GM18909 (cell line): ENCODE measurements around the gene TENT5C.

Experiments
- ATAC-seq: cut with Tn5 transposase; IDR thresholded peaks from one replicate; pipeline ENCODE4 v1.9.1; 2021; ENCODE audit warnings: mild to moderate bottlenecking; ENCODE audit not compliant: unreplicated experiment, poor library complexity

The TENT5C gene

DNA sequence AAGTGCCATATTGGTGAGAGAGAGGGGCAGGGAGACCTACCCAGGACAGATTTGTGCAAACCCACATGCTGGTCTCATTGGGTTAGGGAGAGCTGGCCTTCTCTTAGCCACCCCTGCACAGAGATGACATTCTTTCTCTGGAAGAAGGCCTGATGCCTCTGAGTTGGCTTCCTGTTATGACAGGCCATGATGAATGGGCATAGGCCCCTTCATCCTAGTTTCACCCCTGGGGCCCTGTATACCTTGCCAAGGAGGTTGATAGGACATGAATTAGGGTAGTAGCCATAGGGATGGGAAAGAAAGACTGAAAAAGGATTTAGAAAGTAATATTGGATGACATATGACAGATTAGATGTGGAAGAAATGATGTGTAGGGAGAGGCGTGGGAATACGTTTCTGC, 46.6 kb downstream of the TENT5C start:
- ATAC-seq, result no peak

DNA sequence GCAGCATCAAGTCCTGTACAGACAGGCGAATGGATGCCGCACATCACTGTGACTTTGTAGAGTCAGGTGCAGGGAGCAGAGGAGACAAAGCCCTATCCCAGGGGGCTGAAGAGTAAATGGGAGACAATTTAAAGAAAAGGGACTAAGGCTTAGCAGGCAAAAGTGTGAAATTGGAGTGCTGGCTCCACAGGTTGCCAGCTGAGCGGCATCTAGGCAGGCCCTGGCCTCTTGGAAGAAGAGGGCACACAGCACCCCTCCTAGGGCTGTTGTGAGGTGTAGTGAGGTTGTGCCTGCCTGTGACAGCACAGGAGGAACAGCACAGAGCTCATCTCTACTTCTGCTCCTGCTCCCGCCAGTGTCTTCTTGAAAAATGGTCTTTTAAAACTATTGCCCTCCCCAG, 47.3 kb downstream of the TENT5C start:
- ATAC-seq, result no peak

DNA sequence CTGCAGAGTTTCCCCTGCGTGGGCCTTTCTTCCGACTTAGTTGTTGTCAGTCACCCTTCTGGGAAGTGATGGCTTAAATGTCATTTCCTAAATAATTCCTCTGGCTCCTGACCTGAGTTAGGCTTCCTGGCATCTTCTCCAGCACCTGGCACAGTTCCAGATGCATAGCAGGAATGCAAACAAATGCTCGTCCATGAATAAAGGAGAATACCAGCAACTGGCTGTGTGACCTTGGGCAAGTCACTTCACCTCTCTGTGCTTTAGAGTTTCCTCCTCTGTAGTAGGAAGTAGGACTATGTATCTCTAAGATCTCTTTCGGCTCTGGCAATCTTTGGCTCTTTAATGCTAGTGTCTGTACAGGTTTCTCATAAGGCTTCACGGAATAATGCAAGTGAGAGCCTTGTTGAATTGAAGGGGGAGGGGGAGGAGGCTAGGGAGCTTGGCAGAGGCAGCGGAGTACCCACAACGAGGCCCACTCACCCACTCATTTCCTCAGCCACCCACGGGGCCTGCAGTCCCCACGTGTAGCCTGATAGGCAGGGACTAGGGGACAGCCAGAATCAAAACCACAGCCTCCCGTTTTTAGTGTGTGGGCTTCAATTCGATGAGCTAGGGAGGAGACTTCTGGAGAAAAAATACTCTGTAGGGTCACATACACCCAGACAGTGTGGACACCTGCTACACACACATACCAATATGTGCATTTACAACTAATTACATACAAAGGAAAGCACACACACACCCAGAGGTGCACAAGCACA, 48.1 kb downstream of the TENT5C start:
- ATAC-seq, result peak; percentile 24

DNA sequence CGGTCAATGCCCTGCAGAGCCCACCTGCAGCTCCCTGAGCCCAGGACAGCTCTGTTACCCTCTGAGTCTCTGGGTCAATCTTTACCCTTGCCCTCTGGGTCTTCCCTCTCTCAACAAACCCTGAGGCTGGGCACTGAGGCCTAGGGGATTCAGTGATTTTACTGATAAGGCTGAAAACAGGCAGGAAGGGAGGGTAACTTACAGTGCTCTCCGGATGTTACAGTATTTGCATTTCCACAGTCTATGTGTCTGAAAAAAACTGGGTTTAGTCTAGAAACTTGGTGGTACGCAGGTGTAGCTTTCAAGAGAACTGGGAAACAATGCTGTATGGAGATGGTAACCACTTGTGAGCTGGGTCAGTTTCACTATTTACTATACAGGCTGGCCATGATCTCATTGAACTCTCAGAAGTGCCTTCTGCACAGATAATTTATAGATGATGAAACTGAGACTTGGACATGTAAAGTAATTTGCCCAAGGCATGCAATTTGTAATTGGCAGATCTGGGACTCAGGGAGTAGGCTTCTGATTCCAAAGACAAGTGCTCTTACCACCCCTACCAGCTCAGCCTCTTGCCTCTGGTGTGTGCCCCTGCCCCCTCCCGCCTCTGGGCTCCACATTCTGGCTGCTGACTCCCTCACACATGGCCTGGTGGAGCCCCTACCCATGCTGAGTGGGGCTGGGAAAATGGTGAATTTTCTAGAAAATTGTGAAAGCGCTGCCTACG, 48.8 kb downstream of the TENT5C start:
- peak; percentile 83 for ATAC-seq

DNA sequence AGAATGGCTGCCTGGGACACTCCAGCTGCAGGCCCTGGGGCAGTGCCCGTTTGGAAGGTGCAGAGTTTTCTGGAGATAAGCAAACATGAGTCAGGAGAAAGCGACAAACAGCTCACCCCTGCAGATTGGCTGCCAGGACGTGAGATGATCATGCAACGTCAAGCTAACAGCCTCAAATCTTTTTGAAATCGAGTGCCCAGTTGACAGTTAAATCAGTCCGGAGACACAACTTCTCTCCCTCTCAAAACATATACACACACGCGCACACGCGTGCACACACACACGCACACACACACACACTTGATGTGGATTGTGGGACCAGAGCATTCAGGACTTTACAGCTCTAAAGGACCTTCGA, 49.4 kb downstream of the TENT5C start:
- no peak for ATAC-seq

DNA sequence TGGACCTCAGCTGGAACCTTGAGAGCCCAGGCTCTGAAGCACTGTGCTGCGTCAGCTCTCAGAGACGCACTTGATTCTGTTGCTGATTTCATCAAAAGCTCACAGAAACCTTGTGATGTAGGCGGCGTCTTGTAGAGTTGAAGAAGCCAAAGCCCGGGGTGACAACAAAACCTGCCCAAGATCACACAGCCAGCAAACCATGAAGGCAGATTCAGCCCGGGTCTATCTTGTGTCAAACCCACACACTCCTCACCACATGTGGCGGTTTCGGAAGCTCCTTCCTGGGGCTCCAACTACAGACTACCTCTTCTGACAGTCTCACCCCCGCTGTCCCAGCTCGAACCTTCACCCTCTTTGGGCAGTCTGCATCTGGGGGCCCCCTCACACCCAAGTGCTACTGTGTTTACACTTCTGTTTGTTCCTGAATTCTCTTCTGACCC, 50.4 kb downstream of the TENT5C start:
- ATAC-seq, result peak; percentile 49

DNA sequence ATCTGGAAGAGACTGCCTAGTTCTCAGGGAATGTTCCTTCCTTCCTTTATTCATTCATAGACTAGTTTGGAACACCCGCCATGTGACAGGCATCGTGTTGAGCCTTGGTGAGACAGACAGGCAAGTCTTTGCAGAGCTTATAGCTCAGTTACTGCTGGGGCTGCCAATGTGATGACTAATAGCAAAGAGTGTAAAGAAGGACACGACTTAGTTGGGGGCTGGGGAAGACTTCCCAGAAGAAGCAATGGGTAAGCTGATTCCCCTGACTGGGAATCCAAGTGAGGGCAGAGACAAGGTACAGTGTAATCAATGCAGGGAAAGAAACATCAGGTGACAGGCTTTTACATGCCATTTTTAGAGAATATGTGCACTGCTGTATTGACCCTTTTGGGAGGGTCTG, 51.2 kb downstream of the TENT5C start:
- ATAC-seq, result no peak

DNA sequence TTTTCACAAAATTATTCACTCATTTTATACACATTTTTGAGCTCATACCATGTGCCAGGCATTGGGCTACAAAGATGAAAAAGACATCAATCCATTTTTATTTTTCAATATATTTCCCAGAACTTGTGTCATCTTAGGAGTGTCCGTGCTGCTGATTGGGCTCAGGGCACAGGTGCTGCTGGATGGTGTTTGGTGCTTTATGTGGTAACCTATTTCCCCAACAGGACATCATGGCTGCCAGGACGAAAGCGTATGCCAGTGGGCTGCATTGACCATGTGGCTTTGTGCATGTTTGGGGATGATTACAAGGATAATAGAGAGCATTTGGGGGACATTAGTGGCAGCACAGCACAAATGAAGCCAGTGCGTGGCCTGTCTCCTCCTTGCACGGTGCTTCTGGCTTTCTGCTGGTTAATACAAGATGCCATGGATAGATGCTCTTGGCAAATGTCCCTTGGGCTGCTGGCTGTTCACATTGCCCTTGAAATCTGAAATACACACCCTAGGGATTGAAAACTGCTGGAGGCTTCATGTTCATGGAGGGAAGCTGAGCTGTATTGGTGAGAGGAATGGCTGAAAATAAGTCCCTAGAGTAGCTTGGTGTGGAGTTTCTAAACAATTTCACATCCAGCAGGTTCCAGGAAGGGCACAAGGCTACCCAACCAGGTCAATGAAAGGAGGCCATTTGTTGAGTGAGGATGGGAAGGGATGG, 52.3 kb downstream of the TENT5C start:
- ATAC-seq, result no peak

DNA sequence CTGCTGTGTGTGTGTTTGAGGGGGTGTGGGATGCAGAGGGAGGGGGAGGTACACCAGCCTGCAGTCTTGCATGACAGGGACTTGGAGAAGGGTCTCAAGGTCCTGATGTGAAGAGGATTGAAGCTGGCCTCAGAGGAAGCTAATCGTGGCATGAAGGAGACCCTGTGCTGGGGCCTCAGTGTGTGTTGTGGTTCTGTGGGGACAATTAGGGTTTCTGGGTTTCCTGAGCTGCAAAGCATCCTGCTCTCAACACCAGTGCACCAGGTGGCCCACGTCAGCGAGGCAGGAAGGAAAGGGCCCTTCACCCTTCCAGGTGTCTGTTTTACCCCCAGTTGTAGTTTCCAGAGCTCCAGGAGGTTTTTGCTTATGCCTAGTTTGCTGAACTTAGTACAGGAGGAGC, 52.8 kb downstream of the TENT5C start:
- peak; percentile 35 for ATAC-seq

DNA sequence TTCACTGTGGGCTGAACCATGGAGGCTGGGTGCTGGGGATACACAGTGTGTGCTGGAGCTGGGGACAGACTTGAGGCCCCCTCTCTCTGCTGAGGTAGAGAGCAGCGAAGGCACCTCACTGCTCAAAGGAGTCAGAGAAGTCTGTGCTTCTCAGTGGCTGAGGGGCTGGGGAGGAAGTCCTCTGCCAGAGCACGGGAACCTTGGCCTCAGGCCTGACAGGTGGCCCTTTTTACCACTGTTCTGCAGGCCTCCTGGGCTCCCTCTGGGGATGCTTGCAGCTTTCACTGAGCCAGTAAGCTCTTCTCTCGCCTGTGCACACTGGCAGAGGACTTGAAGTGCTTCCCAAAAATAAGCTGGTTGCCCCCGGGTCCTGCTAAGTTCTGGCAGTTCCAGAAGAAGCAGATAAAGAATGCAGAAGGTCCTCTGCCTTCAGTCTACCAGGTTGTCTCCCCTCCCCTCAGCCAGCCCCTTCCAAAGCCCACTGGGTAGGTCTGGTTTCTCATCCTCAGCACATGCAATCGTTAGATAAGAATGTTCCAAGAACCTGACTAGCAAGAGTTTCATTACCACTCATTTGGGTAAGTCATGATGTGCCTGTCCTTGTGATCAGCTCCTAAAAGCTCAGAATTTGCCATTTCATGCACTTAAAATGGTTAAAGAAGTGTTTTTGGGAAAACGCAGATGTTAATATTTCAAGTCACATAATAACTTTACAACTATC, 53.9 kb downstream of the TENT5C start:
- ATAC-seq, result no peak

DNA sequence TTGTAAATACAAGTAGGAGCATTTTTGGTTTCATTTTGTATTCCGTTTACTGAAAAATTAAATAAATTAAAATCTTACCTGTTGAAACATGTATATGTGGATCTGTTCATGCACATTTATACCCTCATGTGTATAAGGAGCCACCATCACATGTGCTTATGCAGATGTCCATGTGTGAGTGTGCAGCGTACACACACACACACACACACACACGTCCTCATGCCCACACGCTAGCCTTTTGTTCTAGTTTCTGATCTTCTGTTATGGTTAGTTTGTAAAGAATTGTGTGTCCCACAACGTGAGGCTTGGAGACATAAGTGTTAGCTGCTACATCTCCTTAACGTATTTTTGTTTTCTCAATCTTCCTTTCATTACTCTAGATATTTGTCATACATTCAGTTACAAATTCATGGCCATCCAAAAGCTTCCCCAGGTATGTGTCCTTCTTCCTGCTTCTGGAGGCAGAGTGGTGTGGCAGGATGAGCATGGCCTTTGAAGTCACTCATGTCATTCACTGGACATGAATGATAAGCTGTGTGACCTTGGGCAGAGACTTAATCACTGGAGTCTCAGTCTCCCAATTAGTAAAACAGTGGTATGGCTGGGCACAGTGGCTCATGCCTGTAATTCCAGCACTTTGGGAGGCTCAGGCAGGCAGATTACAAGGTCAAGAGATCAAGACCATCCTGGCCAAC, 54.6 kb downstream of the TENT5C start:
- ATAC-seq, result no peak

DNA sequence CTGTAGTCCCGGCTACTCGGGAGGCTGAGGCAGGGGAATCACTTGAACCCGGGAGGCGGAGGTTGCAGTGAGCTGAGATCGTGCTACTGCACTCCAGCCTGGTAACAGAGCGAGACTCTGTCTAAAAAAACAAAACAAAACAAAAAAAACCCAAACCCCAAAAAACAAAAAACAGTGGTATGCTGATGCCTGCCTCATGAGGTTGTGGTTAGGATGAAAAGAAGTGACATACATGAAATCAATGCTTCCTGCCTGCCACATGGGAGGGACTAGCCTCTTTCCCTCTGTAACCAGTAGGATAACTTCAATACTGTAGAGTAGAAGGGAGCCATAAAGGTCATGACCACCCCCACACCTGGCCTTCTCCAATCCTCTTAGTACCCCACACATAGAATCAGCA, 55.2 kb downstream of the TENT5C start:
- ATAC-seq, result no peak

DNA sequence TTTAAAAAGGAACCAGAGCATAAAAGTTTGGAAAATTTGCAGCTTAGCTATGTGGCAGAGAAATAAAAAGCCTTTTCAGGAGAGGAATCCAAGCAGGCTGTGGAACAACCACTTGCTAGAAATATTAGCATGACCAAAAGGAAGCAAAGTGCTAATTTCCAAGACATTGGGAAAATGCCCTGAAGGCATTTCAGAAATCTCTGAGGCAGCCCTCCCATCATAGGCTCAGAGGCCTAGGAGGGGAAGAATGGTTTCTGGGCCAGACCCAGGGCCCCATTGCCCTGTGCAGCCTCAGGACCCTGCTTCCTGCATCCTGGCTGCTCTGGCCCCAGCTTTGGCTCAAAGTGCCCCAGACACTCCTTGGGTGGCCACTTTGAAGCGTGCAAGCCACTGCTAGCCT, 56.8 kb downstream of the TENT5C start:
- ATAC-seq, result no peak

DNA sequence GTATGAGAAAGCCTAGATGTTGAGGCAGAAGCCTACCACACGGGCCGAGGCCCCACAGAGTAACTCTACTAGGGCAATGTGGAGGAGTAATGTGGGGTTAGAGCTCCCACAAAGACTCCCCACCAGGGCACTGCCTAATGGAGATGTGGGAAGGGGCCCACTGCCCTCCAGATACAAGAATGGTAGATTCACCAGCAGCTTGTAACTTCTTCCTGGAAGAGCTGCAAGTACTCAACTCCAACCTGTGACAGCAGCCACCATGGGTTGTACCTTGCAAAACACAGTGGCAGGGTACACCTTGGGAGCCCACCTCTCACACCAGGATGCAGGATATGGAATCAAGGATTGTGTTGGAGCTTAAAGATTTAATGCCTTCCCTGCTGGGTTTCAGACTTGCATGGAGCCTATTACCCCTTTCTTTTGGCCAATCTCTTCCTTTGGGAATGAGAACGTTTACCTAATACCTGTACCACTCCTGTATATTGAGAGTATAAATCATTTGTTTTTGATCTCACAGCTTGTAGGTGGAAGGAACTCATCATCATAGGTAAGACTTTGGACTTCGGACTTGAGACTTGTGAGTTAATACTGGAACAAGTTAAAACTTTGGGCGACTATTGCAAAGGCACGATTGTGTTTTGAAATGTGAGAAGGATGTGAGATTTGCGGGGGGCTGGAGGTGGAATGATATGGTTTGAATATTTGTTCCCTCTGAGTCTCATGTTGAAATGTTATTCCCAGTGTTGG, 57.5 kb downstream of the TENT5C start:
- no peak for ATAC-seq

DNA sequence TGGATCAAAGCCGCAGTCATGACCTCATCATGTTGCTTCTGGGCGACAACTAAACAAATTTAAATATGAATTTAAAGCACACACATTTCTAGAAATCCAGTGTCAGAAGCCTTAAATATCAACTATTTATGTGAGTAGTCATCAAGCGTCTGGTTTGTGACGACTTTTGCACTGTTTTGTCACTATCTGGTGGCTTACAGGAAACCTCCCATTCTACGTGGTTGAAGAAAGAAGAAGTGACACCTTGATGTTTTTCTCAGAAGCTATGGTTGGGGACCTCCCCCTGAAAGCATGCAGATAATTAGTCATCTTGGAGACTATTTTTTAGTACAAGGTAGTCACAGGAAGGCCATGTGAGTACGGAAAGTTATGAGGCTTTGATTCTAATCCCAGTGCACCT, 58.5 kb downstream of the TENT5C start:
- ATAC-seq, result peak; percentile 98

DNA sequence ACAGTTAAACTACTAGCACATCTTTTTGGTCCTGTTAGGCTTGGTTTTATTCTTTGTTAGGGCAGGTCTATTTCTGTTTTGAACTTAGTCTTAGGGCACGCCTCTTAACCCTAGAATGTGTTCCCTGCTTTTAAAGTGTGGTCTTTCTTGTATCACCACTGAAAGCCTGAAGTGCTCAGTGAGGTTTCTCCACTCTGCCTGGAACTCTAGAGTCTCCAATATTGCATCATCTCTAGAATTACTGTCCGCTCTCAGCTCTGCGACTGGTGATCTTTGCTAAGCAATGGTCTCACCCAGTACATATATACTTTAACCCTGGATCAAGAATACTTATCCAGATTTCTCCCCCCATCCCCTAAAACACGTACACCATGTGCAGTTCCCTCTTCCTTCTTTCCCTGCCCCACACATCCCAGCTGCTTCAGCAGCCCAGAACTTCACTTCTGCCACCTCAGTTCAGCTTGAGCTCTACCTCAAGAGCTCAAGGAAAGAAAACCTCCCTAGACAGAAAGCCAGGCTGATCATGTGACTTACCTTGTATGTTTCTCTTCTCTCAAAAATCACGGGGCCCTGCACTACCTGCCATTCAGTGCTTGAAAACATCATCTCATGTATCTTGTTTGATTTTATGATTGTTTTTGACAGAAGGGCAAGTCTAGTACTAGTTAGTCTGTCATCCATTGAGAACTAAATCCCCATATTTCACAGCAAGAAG, 59.9 kb downstream of the TENT5C start:
- ATAC-seq, result no peak

DNA sequence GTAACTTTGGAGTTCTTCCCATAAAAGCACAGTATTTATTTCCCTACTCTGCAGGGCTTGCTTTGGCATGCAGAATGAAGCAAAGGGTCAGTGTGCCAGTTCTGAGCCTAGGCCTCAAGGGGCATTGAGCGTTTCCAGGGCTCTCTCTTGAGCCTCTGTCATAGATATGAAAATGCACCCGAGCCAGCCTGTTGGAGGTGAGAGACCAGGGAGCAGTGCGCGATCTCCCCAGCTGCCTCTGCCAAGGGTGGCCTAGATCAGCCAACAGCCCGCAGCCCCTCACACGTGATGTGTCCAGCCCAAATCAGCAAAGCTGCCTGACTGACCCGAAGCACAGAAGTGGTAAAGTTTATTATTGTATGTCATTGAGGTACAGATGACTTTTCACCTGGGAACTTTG, 63.7 kb downstream of the TENT5C start:
- ATAC-seq, result no peak

DNA sequence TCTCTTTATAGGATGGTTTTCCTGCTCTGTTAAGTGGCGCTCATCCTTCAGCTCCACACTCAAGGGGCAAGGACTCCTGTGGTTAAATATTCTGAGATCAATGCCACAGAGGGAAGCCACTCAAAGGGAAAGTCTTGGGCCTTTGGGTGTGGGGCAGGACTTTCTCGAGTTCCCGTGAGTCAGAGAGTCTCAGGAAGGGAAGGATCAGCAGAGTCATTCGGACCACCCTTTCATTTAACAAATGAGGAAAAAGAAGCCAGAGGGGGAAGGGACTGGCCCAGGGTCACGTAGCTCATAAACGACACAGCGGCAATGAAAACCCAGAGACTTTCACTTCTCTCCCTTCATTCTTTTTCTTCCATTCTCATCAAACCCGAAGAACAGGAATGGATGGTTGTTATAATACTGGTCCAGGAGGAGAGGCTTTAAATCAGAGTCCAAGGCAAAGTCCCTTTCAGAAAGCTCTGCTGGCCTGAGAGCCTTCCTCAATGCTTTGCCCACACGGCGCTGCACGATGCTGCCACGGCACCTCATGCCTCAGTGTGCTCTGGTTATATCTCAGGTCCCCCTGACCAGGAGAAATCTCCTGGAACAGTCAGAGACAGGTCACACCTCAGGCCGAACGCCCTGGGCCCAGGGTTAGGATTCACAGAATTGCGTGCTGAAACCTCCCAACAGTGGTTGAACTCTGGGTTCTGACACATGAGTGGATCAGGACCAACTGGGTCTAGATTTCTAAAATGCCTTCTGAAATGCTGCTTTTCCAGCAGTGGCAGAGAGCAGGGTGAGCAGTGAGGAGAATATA, 65.3 kb downstream of the TENT5C start:
- ATAC-seq, result no peak
